ENCODE results near the gene FSIP1. TPM values are rescaled to one million over a fixed set of nuclear protein-coding genes. Genes with fewer than 3 reads are reported as not detected.

Gene FSIP1
- total RNA-seq, 4 donors from 2014 or later = 0.94 to 3.2 (median 2.0) TPM

GRCh38 chr15:39704235-39704634 lies 78.4 kb downstream of the FSIP1 start:
- 69 to 87% methylated on average over 5 of the region's 5 CpGs for WGBS, 2 donors (ENCODE audit: low coverage in 1 of 2)
- Histone ChIP-seq H3K27ac (no peak overlapping the region), H3K4me3 (no peak overlapping the region), H3K27me3 (no peaks in the 10 kb centered on the region), H3K9me3 (no peaks in the 10 kb centered on the region), H3K4me1 (no peaks in the 10 kb centered on the region), H3K36me3 (no peaks in the 10 kb centered on the region)
- TF ChIP-seq CTCF (IDR thresholded peaks at IDR 0.05) (no peak), POLR2AphosphoS5 (IDR thresholded peaks at IDR 0.05) (no peak), POLR2A (IDR thresholded peaks at IDR 0.05) (no peak), EP300 (IDR thresholded peaks at IDR 0.05) (no peak)
- ATAC-seq = no peak

GRCh38 chr15:39701988-39702387 lies 80.7 kb downstream of the FSIP1 start:
- 88 to 97% methylated on average over 1 to 3 of the region's 3 CpGs for WGBS, 2 donors (ENCODE audit: low coverage in 1 of 2)
- no peaks in the 10 kb centered on the region for H3K4me1 ChIP-seq
- ATAC-seq = no peak
- no peaks in the 10 kb centered on the region for H3K27me3 ChIP-seq
- H3K9me3 ChIP-seq = no peaks in the 10 kb centered on the region
- H3K36me3 ChIP-seq = no peaks in the 10 kb centered on the region
- TF ChIP-seq POLR2AphosphoS5 (IDR thresholded peaks at IDR 0.05) = no peak
- no peak for TF ChIP-seq CTCF (IDR thresholded peaks at IDR 0.05)
- no peak for TF ChIP-seq POLR2A (IDR thresholded peaks at IDR 0.05)
- no peak for TF ChIP-seq EP300 (IDR thresholded peaks at IDR 0.05)
- H3K27ac ChIP-seq = no peak overlapping the region
- no peak overlapping the region for H3K4me3 ChIP-seq

- ATAC-seq = no peak
- peaks cover 0 to 3% (median 0%) of the 10 kb centered on the region in 3 donors for H3K4me1 ChIP-seq
- no peaks in the 10 kb centered on the region for H3K9me3 ChIP-seq
- WGBS, 2 donors (ENCODE audit: low coverage in 1 of 2) = 81 to 86% methylated on average over 1 of the region's 1 CpG
- H3K36me3 ChIP-seq = no peaks in the 10 kb centered on the region
- TF ChIP-seq CTCF (IDR thresholded peaks at IDR 0.05) = no peak
- TF ChIP-seq POLR2AphosphoS5 (IDR thresholded peaks at IDR 0.05) = no peak
- no peak for TF ChIP-seq EP300 (IDR thresholded peaks at IDR 0.05)
- no peak overlapping the region for H3K27ac ChIP-seq
- no peaks in the 10 kb centered on the region for H3K27me3 ChIP-seq
- no peak overlapping the region for H3K4me3 ChIP-seq
Measured at GRCh38 chr15:39700375-39700700, 82.3 kb downstream of the FSIP1 start.

DNA sequence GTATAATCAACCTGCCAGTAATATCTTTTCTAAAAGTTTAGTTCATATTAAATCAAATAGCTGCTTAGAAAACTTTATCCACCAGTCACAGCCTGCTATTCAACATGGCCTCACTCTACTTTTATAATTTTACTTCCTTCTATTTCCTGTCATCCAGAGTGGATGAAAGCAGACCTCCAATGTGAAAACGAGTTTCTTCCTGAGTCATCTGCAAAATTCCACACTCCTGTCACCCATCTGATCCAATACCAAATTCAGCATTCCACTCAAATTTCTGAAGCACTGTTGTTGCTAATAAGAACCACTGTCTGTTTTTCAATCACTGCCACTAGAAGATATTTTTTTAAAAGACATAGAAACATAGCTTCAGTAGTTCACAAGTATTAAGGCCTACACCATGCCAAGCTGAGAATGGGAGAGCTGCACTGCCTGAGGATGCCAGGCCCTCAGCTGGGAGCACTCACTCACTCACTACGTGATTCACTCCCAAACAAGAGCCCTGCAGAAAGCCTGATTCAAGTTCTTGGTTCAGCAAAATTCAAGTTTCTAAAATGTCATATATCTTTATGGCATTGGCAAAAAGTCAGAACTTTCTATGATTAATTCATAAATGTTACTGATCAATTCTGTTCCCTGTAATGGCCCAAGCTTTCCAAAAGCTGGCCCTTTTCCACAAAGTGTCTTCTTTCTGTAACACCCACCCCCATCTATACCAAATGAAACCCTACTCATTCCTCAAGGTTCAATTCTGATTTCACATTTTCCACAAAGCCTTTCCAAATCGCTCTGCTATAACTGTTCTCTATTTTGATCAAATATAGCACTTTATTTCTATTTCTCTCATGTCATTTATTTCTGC lies 82.9 kb downstream of the FSIP1 start:
- Histone ChIP-seq H3K9me3 (no peaks in the 10 kb centered on the region), H3K4me3 (no peak overlapping the region), H3K4me1 (peaks cover 0 to 3% (median 0%) of the 10 kb centered on the region in 3 donors), H3K27me3 (no peaks in the 10 kb centered on the region), H3K36me3 (no peaks in the 10 kb centered on the region), H3K27ac (no peak overlapping the region)
- 44 to 59% methylated on average over 3 of the region's 3 CpGs for WGBS, 2 donors (ENCODE audit: low coverage in 1 of 2)
- no peak for ATAC-seq
- TF ChIP-seq EP300 (IDR thresholded peaks at IDR 0.05) = no peak

- ATAC-seq = no peak
- Histone ChIP-seq H3K4me1 (peaks cover 0 to 5% (median 0%) of the 10 kb centered on the region in 3 donors), H3K27ac (no peak overlapping the region), H3K36me3 (no peaks in the 10 kb centered on the region), H3K4me3 (no peak overlapping the region), H3K27me3 (no peaks in the 10 kb centered on the region), H3K9me3 (no peaks in the 10 kb centered on the region)
- TF ChIP-seq POLR2A (IDR thresholded peaks at IDR 0.05) = no peak
- no peak for TF ChIP-seq EP300 (IDR thresholded peaks at IDR 0.05)
- TF ChIP-seq POLR2AphosphoS5 (IDR thresholded peaks at IDR 0.05) = no peak
- TF ChIP-seq CTCF (IDR thresholded peaks at IDR 0.05) = no peak
- WGBS, 2 donors (ENCODE audit: low coverage in 1 of 2) = 82 to 87% methylated on average over 7 to 9 of the region's 11 CpGs
Measured at GRCh38 chr15:39698444-39699390, 83.9 kb downstream of the FSIP1 start.

Measured in gastroesophageal sphincter (tissue), 4 donors.